Mucosa of rectum (tissue), 2 donors: Measurements from ENCODE around the gene PCDH8.

Experiments
- H3K27ac ChIP-seq, 2 donors: one replicate each; pipeline ENCODE4 v1.7.0; 2013; ENCODE audit warnings: inconsistent platforms in 2 of 2, low read depth in 2 of 2, low read length in 2 of 2
- H3K27me3 ChIP-seq, 2 donors: one replicate each; pipeline ENCODE4 v1.7.0; 2013; ENCODE audit warnings: low read length in 2 of 2; ENCODE audit not compliant: control insufficient read depth in 2 of 2, insufficient read depth in 2 of 2
- H3K36me3 ChIP-seq, 2 donors: one replicate each; pipeline ENCODE4 v1.7.0; 2013; ENCODE audit warnings: low read length in 2 of 2; ENCODE audit not compliant: control insufficient read depth in 2 of 2, insufficient read depth in 2 of 2
- H3K4me1 ChIP-seq, 2 donors: one replicate each; pipeline ENCODE4 v1.7.0; 2013; ENCODE audit warnings: low read length in 2 of 2, mild to moderate bottlenecking in 1 of 2; ENCODE audit not compliant: control insufficient read depth in 2 of 2, insufficient read depth in 2 of 2
- H3K4me3 ChIP-seq, 2 donors: one replicate each; pipeline ENCODE4 v1.7.0; 2013; ENCODE audit warnings: low read length in 2 of 2
- H3K9ac ChIP-seq, 2 donors: one replicate each; pipeline ENCODE4 v1.7.0; 2013; ENCODE audit warnings: low read length in 2 of 2, low read depth in 1 of 2, mild to moderate bottlenecking in 1 of 2
- H3K9me3 ChIP-seq, 2 donors: one replicate each; pipeline ENCODE4 v1.7.0; 2013; ENCODE audit warnings: low read length in 2 of 2; ENCODE audit not compliant: control insufficient read depth in 2 of 2
- donor health status: healthy.
- donor health status: Normal muscosa, but diverticular disease.

Gene PCDH8

GRCh38 chr13:52845334-52845761, 3.1 kb downstream of the PCDH8 start:
- no peak overlapping the region for H3K4me3 ChIP-seq
- H3K4me1 ChIP-seq, result peaks cover 0 to 2% of the 10 kb centered on the region in 2 donors
- no peak overlapping the region for H3K9ac ChIP-seq
- H3K27ac ChIP-seq, result no peak overlapping the region
- H3K27me3 ChIP-seq, result peaks cover 33% of the 10 kb centered on the region in 2 donors
- H3K9me3 ChIP-seq, result no peaks in the 10 kb centered on the region
- H3K36me3 ChIP-seq, result no peaks in the 10 kb centered on the region

GRCh38 chr13:52844836-52845235, 3.6 kb downstream of the PCDH8 start:
- Histone ChIP-seq H3K27me3 (peaks cover 28 to 30% of the 10 kb centered on the region in 2 donors), H3K36me3 (no peaks in the 10 kb centered on the region), H3K27ac (no peak overlapping the region), H3K9ac (no peak overlapping the region), H3K4me1 (no peaks in the 10 kb centered on the region), H3K4me3 (no peak overlapping the region), H3K9me3 (no peaks in the 10 kb centered on the region)

- Histone ChIP-seq H3K27ac (no peak overlapping the region), H3K9me3 (no peaks in the 10 kb centered on the region), H3K4me1 (no peaks in the 10 kb centered on the region), H3K36me3 (no peaks in the 10 kb centered on the region), H3K4me3 (no peak overlapping the region), H3K9ac (no peak overlapping the region), H3K27me3 (peaks cover 11 to 20% of the 10 kb centered on the region in 2 donors)
Observed at GRCh38 chr13:52842441-52842840, 6.0 kb downstream of the PCDH8 start.

GRCh38 chr13:52840066-52840465, 8.4 kb downstream of the PCDH8 start:
- H3K4me3 ChIP-seq, result no peak overlapping the region
- H3K27me3 ChIP-seq, result peaks cover 7 to 9% of the 10 kb centered on the region in 2 donors

GRCh38 chr13:52838433-52839107, 9.9 kb downstream of the PCDH8 start:
- Histone ChIP-seq H3K27ac (no peak overlapping the region), H3K4me3 (no peak overlapping the region), H3K36me3 (no peaks in the 10 kb centered on the region), H3K9ac (no peak overlapping the region), H3K9me3 (no peaks in the 10 kb centered on the region), H3K4me1 (no peaks in the 10 kb centered on the region), H3K27me3 (peaks cover 2 to 4% of the 10 kb centered on the region in 2 donors)

More at GRCh38 chr13:52840066-52840465, 8.4 kb downstream of the PCDH8 start:
- no peaks in the 10 kb centered on the region for H3K4me1 ChIP-seq
- H3K36me3 ChIP-seq, result no peaks in the 10 kb centered on the region
- H3K9ac ChIP-seq, result no peak overlapping the region
- no peak overlapping the region for H3K27ac ChIP-seq
- H3K9me3 ChIP-seq, result no peaks in the 10 kb centered on the region

- no peaks in the 10 kb centered on the region for H3K9me3 ChIP-seq
- no peaks in the 10 kb centered on the region for H3K4me1 ChIP-seq
- no peaks in the 10 kb centered on the region for H3K36me3 ChIP-seq
- no peak overlapping the region for H3K9ac ChIP-seq
- H3K27ac ChIP-seq, result no peak overlapping the region
- H3K4me3 ChIP-seq, result no peak overlapping the region
- peaks cover 2 to 4% of the 10 kb centered on the region in 2 donors for H3K27me3 ChIP-seq
Observed at GRCh38 chr13:52837850-52838249, 10.6 kb downstream of the PCDH8 start.

GRCh38 chr13:52835071-52835839, 13.2 kb downstream of the PCDH8 start:
- no peak overlapping the region for H3K4me3 ChIP-seq
- no peaks in the 10 kb centered on the region for H3K36me3 ChIP-seq
- peaks cover 2 to 4% of the 10 kb centered on the region in 2 donors for H3K27me3 ChIP-seq
- H3K9ac ChIP-seq, result no peak overlapping the region
- no peak overlapping the region for H3K27ac ChIP-seq
- H3K9me3 ChIP-seq, result no peaks in the 10 kb centered on the region
- no peaks in the 10 kb centered on the region for H3K4me1 ChIP-seq

GRCh38 chr13:52833296-52833875, 15.1 kb downstream of the PCDH8 start:
- Histone ChIP-seq H3K9ac (no peak overlapping the region), H3K27ac (no peak overlapping the region), H3K27me3 (no peaks in the 10 kb centered on the region), H3K36me3 (no peaks in the 10 kb centered on the region), H3K9me3 (no peaks in the 10 kb centered on the region), H3K4me1 (no peaks in the 10 kb centered on the region), H3K4me3 (no peak overlapping the region)

- no peaks in the 10 kb centered on the region for H3K36me3 ChIP-seq
- H3K4me1 ChIP-seq, result no peaks in the 10 kb centered on the region
- H3K4me3 ChIP-seq, result no peak overlapping the region
- H3K27me3 ChIP-seq, result no peaks in the 10 kb centered on the region
- H3K9ac ChIP-seq, result no peak overlapping the region
- no peak overlapping the region for H3K27ac ChIP-seq
- no peaks in the 10 kb centered on the region for H3K9me3 ChIP-seq
Observed at GRCh38 chr13:52832313-52832712, 16.1 kb downstream of the PCDH8 start.

GRCh38 chr13:52830946-52831345, 17.5 kb downstream of the PCDH8 start:
- H3K36me3 ChIP-seq, result no peaks in the 10 kb centered on the region
- H3K9ac ChIP-seq, result no peak overlapping the region
- no peak overlapping the region for H3K27ac ChIP-seq
- H3K9me3 ChIP-seq, result no peaks in the 10 kb centered on the region
- H3K4me3 ChIP-seq, result no peak overlapping the region
- no peaks in the 10 kb centered on the region for H3K4me1 ChIP-seq
- no peaks in the 10 kb centered on the region for H3K27me3 ChIP-seq
